HepG2 (cell line): Measurements from ENCODE around the gene WDR20. TPM values are rescaled to one million over a fixed set of nuclear protein-coding genes. Genes with fewer than 3 reads are reported as not detected.

ENCODE experiments used
- ATAC-seq: fragments of 200-7000 bp; cut with Tn5 transposase; 3 replicates; pipeline ENCODE4 v1.9.1; 2020; ENCODE audit warnings: mild to moderate bottlenecking, moderate library complexity
- BruUV-seq: library from RNA; stranded (reverse); fragments of 400-500 nt; replicated peaks from 2 replicates; lab custom pipeline; 2021; lab: Mats Ljungman, UMichigan
- CTCF ChIA-PET: fragments of 300-600 bp; formaldehyde crosslinking; extraction: SDS; loops from one replicate; lab custom pipeline; 2021; ENCODE audit warnings: low total read pairs, inconsistent platforms, low intra/inter-chr PET ratio; lab: Yijun Ruan, JAX
- POLR2A ChIA-PET: fragments of 350-600 bp; sonication (Branson Sonifier 250); formaldehyde crosslinking; loops from one replicate; lab custom pipeline; 2020; ENCODE audit warnings: antibody characterized with exemption, inconsistent platforms; lab: Yijun Ruan, JAX
- DNase-seq: peaks from one replicate; pipeline ENCODE4 v3.0.0-alpha.2; 2015; ENCODE audit warnings: low spot score
- FAIRE-seq: peaks from 3 replicates; lab custom pipeline; 2011; peaks lifted over from hg19 to GRCh38; lab: Jason Lieb, UNC
- H2AFZ ChIP-seq: one replicate; pipeline ENCODE4 v1.6.1; 2011; ENCODE audit warnings: low read length, inconsistent platforms
- H3K27ac ChIP-seq: fragments of 300-600 bp; 3 replicates; pipeline ENCODE4 v1.8.0; 2011; ENCODE audit warnings: mixed run types, mild to moderate bottlenecking, mixed read lengths, low read length, inconsistent platforms; ENCODE audit not compliant: insufficient read depth; ENCODE audit errors: extremely low read length
- H3K27me3 ChIP-seq, 2 experiments: fragments of 200-600 bp in 1 of 2; 2 replicates in 1 of 2; 3 replicates in 1 of 2; pipeline versions ENCODE4 v1.6.0 to v1.8.0; 2011; ENCODE audit warnings: low read length in 2 of 2, mild to moderate bottlenecking in 2 of 2, moderate library complexity in 2 of 2, inconsistent platforms in 1 of 2; ENCODE audit not compliant: insufficient read depth in 2 of 2, control insufficient read depth in 1 of 2
- H3K36me3 ChIP-seq, 2 experiments: fragments of 200-600 bp in 1 of 2; replicated peaks in 1 of 2; 2 replicates in 1 of 2; 3 replicates in 1 of 2; pipeline versions ENCODE4 v1.5.1 to v1.8.0; 2011; ENCODE audit warnings: low read length in 2 of 2, inconsistent platforms in 1 of 2; ENCODE audit not compliant: insufficient read depth in 2 of 2, control insufficient read depth in 1 of 2
- H3K4me1 ChIP-seq: 2 replicates; pipeline ENCODE4 v1.5.1; 2012; ENCODE audit warnings: low read length, inconsistent platforms; ENCODE audit not compliant: insufficient read depth
- H3K4me2 ChIP-seq: 2 replicates; pipeline ENCODE4 v1.6.0; 2011; ENCODE audit warnings: low read depth, low read length, inconsistent platforms
- H3K4me3 ChIP-seq, 3 experiments: fragments of 200-600 bp in 1 of 3; sonication (generic), shearing (Covaris generic) in 1 of 3; replicated peaks in 1 of 3; 2 replicates each; pipeline ENCODE4 v1.5.1; 2011 to 2016; ENCODE audit warnings: low read length in 3 of 3, inconsistent platforms in 2 of 3, low read depth in 2 of 3, mild to moderate bottlenecking in 2 of 3, control low read depth in 1 of 3, mixed read lengths in 1 of 3; ENCODE audit not compliant: insufficient read depth in 1 of 3
- H3K79me2 ChIP-seq: one replicate; pipeline ENCODE4 v1.6.1; 2011; ENCODE audit warnings: low read length, inconsistent platforms; ENCODE audit not compliant: insufficient read depth
- H3K9ac ChIP-seq: 2 replicates; pipeline ENCODE4 v1.6.0; 2011; ENCODE audit warnings: mild to moderate bottlenecking, low read depth, low read length, inconsistent platforms; ENCODE audit not compliant: insufficient read depth
- H3K9me3 ChIP-seq: 2 replicates; pipeline ENCODE4 v1.5.1; 2012; ENCODE audit warnings: mild to moderate bottlenecking, low read length
- H4K20me1 ChIP-seq: 2 replicates; pipeline ENCODE4 v1.6.0; 2011; ENCODE audit warnings: inconsistent platforms, mild to moderate bottlenecking, low read length, moderate library complexity; ENCODE audit not compliant: insufficient read depth
- KLF12 ChIP-seq: sonication (generic); formaldehyde crosslinking; IDR thresholded peaks from 2 replicates; pipeline ENCODE4 v1.4.0; 2020; ENCODE audit warnings: missing genetic modification reagents, borderline replicate concordance
- KLF15 ChIP-seq: sonication (generic); formaldehyde crosslinking; IDR thresholded peaks from 2 replicates; pipeline ENCODE4 v1.8.1; 2023; ENCODE audit warnings: borderline replicate concordance, mild to moderate bottlenecking, inconsistent platforms, missing genetic modification reagents, mixed read lengths
- PAWR ChIP-seq: sonication (generic); formaldehyde crosslinking; IDR thresholded peaks from 2 replicates; pipeline ENCODE4 v1.4.0; 2020; ENCODE audit warnings: missing genetic modification reagents, mild to moderate bottlenecking, borderline replicate concordance
- PPARG ChIP-seq: conservative IDR thresholded peaks from 2 replicates; pipeline ENCODE4 v1.6.1; 2016; ENCODE audit warnings: missing biosample characterization, missing genetic modification reagents
- ZNF235 ChIP-seq: sonication (generic); formaldehyde crosslinking; IDR thresholded peaks from 2 replicates; pipeline ENCODE4 v1.8.1; 2023; ENCODE audit warnings: mild to moderate bottlenecking, missing genetic modification reagents, borderline replicate concordance
- ZNF441 ChIP-seq: sonication (generic); formaldehyde crosslinking; IDR thresholded peaks from 2 replicates; pipeline ENCODE4 v1.7.0; 2021; ENCODE audit warnings: missing genetic modification reagents, borderline replicate concordance
- ZNF549 ChIP-seq: sonication (generic); formaldehyde crosslinking; IDR thresholded peaks from 2 replicates; pipeline ENCODE4 v1.5.0; 2020; ENCODE audit warnings: missing genetic modification reagents
- ZNF724P ChIP-seq: sonication (generic); formaldehyde crosslinking; IDR thresholded peaks from 2 replicates; pipeline ENCODE4 v1.8.0; 2022; ENCODE audit warnings: missing genetic modification reagents, borderline replicate concordance
- ZNF841 ChIP-seq: sonication (generic); formaldehyde crosslinking; IDR thresholded peaks from 2 replicates; pipeline ENCODE4 v1.8.1; 2023; ENCODE audit warnings: missing genetic modification reagents, borderline replicate concordance
- WGBS: methylation state at CpG from one replicate; pipeline ENCODE4 v1.1.6; 2017; ENCODE audit warnings: low lambda C conversion rate; 5-methylcytosine and 5-hydroxymethylcytosine counted together
- in situ Hi-C: cut with HindIII; loops from 2 replicates; pipeline ENCODE4 v1.10.0; 2017; ENCODE audit warnings: low pct_unique_long_range_greater_than_20kb; ENCODE audit not compliant: extremely low pct_ligation_motif_present
- intact Hi-C: fragments of 100-400 bp; cut with micrococcal nuclease; formaldehyde crosslinking; loops from one replicate; pipeline ENCODE4 v1.10.0; 2022; ENCODE audit not compliant: unreplicated experiment
- polyA plus RNA-seq, 8 experiments: library from polyadenylated mRNA; depleted of rRNA in 3 of 8; stranded (reverse) in 7 of 8; unstranded in 1 of 8; fragments of >200 nt; fragmentation: Illumina TruSeq in 4 of 8; extraction: Trizol in 4 of 8; gene quantifications; 2 replicates each; pipeline versions ENCODE4 v1.2.1 to v1.2.3, GENCODE V29; 2011 to 2016; ENCODE audit warnings: low read depth in 4 of 8, missing spikeins in 1 of 8, mixed read lengths in 1 of 8; ENCODE audit not compliant: insufficient read depth in 1 of 8
- total RNA-seq, 5 experiments: library from RNA; depleted of rRNA; stranded (reverse); fragments of >200 nt; fragmentation: Illumina TruSeq; extraction: Trizol; gene quantifications; 2 replicates each; pipeline ENCODE4 v1.2.3, GENCODE V29; 2016; ENCODE audit warnings: low read depth in 1 of 5
- TF ChIP-seq, protein P1 (sequence below): sonication (generic); formaldehyde crosslinking; IDR thresholded peaks from 2 replicates; pipeline ENCODE4 v1.4.0; 2020; ENCODE audit warnings: missing genetic modification reagents
- TF ChIP-seq, protein P2 (sequence below): sonication (generic); IDR thresholded peaks from 2 replicates; pipeline ENCODE4 v1.6.1; 2016; ENCODE audit warnings: low read depth, borderline replicate concordance
- TF ChIP-seq, protein P3 (sequence below), 2 experiments: sonication (generic) in 1 of 2; formaldehyde crosslinking in 1 of 2; IDR thresholded peaks; 2 replicates each; pipeline versions ENCODE4 v1.4.0 to v1.6.1; 2018 to 2020; ENCODE audit warnings: missing genetic modification reagents in 2 of 2, borderline replicate concordance in 1 of 2, low read depth in 1 of 2, mild to moderate bottlenecking in 1 of 2, missing biosample characterization in 1 of 2
- TF ChIP-seq, protein P4 (sequence below): sonication (generic); formaldehyde crosslinking; IDR thresholded peaks from 2 replicates; pipeline ENCODE4 v1.4.0; 2020; ENCODE audit warnings: missing genetic modification reagents, borderline replicate concordance
- TF ChIP-seq, protein P5 (sequence below): sonication (generic); formaldehyde crosslinking; IDR thresholded peaks from 2 replicates; pipeline ENCODE4 v1.8.1; 2023; ENCODE audit warnings: missing genetic modification reagents, mild to moderate bottlenecking, borderline replicate concordance
- TF ChIP-seq, protein P6 (sequence below): fragments of 450-650 bp; IDR thresholded peaks from 2 replicates; pipeline ENCODE4 v1.6.1; 2016

The WDR20 gene
- total and polyA plus RNA-seq, 2 of the 13 experiments (the other 11 are each of a cell fraction or from before 2014, with no cell fraction given): 10.4 to 23.2 TPM

DNA sequence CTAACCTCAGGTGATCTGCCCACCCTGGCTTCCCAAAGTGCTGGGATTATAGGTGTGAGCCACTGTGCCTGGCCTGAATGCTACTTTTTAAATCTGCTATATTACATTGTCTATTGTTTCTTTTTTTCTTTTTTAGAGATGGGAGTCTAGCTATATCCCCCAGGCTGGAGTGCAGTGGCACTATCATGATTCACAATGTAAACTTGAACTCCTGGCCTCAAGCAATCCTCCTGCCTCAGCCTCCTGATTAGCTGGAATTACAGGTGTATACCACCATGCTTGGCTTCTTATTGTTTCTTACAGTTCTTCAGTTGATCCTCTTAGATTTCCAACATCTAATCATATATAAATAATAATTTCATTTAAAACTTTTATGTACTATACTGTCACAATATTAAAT, 15.3 kb upstream of the WDR20 start (continued):
- TF ChIP-seq, protein P1, sequence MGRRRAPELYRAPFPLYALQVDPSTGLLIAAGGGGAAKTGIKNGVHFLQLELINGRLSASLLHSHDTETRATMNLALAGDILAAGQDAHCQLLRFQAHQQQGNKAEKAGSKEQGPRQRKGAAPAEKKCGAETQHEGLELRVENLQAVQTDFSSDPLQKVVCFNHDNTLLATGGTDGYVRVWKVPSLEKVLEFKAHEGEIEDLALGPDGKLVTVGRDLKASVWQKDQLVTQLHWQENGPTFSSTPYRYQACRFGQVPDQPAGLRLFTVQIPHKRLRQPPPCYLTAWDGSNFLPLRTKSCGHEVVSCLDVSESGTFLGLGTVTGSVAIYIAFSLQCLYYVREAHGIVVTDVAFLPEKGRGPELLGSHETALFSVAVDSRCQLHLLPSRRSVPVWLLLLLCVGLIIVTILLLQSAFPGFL (CRISPR knock-in tag): no peak
- no peak for TF ChIP-seq ZNF724P (CRISPR knock-in tag)
- TF ChIP-seq, protein P2, sequence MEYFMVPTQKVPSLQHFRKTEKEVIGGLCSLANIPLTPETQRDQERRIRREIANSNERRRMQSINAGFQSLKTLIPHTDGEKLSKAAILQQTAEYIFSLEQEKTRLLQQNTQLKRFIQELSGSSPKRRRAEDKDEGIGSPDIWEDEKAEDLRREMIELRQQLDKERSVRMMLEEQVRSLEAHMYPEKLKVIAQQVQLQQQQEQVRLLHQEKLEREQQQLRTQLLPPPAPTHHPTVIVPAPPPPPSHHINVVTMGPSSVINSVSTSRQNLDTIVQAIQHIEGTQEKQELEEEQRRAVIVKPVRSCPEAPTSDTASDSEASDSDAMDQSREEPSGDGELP: no peak
- no peak for TF ChIP-seq KLF15 (CRISPR knock-in tag)
- TF ChIP-seq, protein P3, sequence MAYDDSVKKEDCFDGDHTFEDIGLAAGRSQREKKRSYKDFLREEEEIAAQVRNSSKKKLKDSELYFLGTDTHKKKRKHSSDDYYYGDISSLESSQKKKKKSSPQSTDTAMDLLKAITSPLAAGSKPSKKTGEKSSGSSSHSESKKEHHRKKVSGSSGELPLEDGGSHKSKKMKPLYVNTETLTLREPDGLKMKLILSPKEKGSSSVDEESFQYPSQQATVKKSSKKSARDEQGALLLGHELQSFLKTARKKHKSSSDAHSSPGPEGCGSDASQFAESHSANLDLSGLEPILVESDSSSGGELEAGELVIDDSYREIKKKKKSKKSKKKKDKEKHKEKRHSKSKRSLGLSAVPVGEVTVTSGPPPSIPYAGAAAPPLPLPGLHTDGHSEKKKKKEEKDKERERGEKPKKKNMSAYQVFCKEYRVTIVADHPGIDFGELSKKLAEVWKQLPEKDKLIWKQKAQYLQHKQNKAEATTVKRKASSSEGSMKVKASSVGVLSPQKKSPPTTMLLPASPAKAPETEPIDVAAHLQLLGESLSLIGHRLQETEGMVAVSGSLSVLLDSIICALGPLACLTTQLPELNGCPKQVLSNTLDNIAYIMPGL (CRISPR knock-in tag; IDR thresholded peaks at IDR 0.05; ENCODE audit: borderline replicate concordance in 1 of 2, low read depth in 1 of 2): no peak
- no peak for TF ChIP-seq ZNF549 (CRISPR knock-in tag)

DNA sequence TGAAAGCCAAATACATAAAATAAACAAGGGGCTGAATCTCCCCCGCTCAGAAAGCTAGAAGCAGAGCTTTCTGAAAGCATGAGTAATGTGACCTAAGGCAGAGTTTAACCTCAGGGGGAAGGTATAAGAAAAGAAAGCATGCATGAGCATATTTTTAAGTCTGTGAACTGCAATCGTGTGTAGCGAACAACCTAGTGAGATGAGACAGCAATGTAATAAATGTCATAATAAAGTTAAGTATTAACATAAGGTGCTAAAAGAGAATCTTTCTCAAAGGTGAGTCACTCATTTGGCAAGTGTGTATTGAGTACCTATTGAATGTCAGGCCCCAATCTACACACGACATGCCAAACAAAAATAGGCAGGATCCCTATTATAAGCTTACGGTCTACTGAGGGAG, 14.2 kb upstream of the WDR20 start:
- in situ Hi-C loops: no loop called here
- Histone ChIP-seq H2AFZ (no peak overlapping the region), H3K36me3 (no peaks in the 10 kb centered on the region), H3K27ac (no peak overlapping the region), H3K27me3 (no peaks in the 10 kb centered on the region), H4K20me1 (no peaks in the 10 kb centered on the region), H3K9me3 (no peaks in the 10 kb centered on the region), H3K4me2 (no peak overlapping the region), H3K79me2 (no peaks in the 10 kb centered on the region), H3K4me1 (no peaks in the 10 kb centered on the region), H3K4me3 (no peak overlapping the region), H3K9ac (no peak overlapping the region)
- no peak for ATAC-seq
- ChIA-PET CTCF (no interaction called here), POLR2A (no interaction called here)
- FAIRE-seq: no peak
- DNase-seq: no peak
- no TSS peak for BruUV-seq
- WGBS: 83% methylated on average over 5 of the region's 5 CpGs
- intact Hi-C loops: no loop called here
- no peak for TF ChIP-seq PPARG
- TF ChIP-seq, protein P4, sequence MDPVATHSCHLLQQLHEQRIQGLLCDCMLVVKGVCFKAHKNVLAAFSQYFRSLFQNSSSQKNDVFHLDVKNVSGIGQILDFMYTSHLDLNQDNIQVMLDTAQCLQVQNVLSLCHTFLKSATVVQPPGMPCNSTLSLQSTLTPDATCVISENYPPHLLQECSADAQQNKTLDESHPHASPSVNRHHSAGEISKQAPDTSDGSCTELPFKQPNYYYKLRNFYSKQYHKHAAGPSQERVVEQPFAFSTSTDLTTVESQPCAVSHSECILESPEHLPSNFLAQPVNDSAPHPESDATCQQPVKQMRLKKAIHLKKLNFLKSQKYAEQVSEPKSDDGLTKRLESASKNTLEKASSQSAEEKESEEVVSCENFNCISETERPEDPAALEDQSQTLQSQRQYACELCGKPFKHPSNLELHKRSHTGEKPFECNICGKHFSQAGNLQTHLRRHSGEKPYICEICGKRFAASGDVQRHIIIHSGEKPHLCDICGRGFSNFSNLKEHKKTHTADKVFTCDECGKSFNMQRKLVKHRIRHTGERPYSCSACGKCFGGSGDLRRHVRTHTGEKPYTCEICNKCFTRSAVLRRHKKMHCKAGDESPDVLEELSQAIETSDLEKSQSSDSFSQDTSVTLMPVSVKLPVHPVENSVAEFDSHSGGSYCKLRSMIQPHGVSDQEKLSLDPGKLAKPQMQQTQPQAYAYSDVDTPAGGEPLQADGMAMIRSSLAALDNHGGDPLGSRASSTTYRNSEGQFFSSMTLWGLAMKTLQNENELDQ: no peak
- TF ChIP-seq KLF12 (CRISPR knock-in tag): no peak
- TF ChIP-seq, protein P5, sequence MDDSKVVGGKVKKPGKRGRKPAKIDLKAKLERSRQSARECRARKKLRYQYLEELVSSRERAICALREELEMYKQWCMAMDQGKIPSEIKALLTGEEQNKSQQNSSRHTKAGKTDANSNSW (CRISPR knock-in tag): no peak
- no peak for TF ChIP-seq ZNF441 (CRISPR knock-in tag)
- no peak for TF ChIP-seq ZNF841 (CRISPR knock-in tag)
- no peak for TF ChIP-seq PAWR (CRISPR knock-in tag)
- TF ChIP-seq, protein P6, sequence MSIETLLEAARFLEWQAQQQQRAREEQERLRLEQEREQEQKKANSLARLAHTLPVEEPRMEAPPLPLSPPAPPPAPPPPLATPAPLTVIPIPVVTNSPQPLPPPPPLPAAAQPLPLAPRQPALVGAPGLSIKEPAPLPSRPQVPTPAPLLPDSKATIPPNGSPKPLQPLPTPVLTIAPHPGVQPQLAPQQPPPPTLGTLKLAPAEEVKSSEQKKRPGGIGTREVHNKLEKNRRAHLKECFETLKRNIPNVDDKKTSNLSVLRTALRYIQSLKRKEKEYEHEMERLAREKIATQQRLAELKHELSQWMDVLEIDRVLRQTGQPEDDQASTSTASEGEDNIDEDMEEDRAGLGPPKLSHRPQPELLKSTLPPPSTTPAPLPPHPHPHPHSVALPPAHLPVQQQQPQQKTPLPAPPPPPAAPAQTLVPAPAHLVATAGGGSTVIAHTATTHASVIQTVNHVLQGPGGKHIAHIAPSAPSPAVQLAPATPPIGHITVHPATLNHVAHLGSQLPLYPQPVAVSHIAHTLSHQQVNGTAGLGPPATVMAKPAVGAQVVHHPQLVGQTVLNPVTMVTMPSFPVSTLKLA: no peak
- no peak for TF ChIP-seq ZNF235 (CRISPR knock-in tag)
